HL-60 (cell line): ENCODE results near the gene ISG20.

Experiments
- DNase-seq, 2 experiments: peaks; one replicate each; pipeline ENCODE4 v3.0.0-alpha.2; 2010 to 2020; ENCODE audit warnings: low read depth in 1 of 2, low spot score in 1 of 2
- H3K27ac ChIP-seq: fragments of 250-450 bp; sonication (Bioruptor Pico); replicated peaks from 2 replicates; pipeline ENCODE4 v1.5.1; 2020; ENCODE audit warnings: mild to moderate bottlenecking, moderate library complexity
- H3K27me3 ChIP-seq: fragments of 250-450 bp; sonication (Bioruptor Pico); 2 replicates; pipeline ENCODE4 v1.5.1; 2021; ENCODE audit warnings: mild to moderate bottlenecking, moderate library complexity; ENCODE audit not compliant: insufficient read depth, poor library complexity, severe bottlenecking
- H3K4me3 ChIP-seq: replicated peaks from 2 replicates; pipeline ENCODE4 v1.5.1; 2011; ENCODE audit warnings: mild to moderate bottlenecking, control low read depth, low read length; ENCODE audit not compliant: insufficient read depth
- GABPA ChIP-seq: IDR thresholded peaks from 2 replicates; pipeline ENCODE4 v1.6.1; 2012; ENCODE audit warnings: low read depth
- POLR2AphosphoS5 ChIP-seq: IDR thresholded peaks from 2 replicates; pipeline ENCODE4 v1.6.1; 2012; ENCODE audit warnings: low read depth
- SPI1 ChIP-seq: IDR thresholded peaks from 2 replicates; pipeline ENCODE4 v1.6.1; 2012; ENCODE audit warnings: low read depth, mild to moderate bottlenecking, borderline replicate concordance
- TF ChIP-seq, protein P1 (sequence below): IDR thresholded peaks from one replicate; pipeline ENCODE4 v1.5.1; 2011; ENCODE audit warnings: low read length, control low read depth, inconsistent platforms; ENCODE audit not compliant: insufficient read depth
- TF ChIP-seq, protein P2 (sequence below): IDR thresholded peaks from 2 replicates; pipeline ENCODE4 v1.6.1; 2012; ENCODE audit warnings: low read depth; ENCODE audit not compliant: insufficient replicate concordance

Gene ISG20

DNA sequence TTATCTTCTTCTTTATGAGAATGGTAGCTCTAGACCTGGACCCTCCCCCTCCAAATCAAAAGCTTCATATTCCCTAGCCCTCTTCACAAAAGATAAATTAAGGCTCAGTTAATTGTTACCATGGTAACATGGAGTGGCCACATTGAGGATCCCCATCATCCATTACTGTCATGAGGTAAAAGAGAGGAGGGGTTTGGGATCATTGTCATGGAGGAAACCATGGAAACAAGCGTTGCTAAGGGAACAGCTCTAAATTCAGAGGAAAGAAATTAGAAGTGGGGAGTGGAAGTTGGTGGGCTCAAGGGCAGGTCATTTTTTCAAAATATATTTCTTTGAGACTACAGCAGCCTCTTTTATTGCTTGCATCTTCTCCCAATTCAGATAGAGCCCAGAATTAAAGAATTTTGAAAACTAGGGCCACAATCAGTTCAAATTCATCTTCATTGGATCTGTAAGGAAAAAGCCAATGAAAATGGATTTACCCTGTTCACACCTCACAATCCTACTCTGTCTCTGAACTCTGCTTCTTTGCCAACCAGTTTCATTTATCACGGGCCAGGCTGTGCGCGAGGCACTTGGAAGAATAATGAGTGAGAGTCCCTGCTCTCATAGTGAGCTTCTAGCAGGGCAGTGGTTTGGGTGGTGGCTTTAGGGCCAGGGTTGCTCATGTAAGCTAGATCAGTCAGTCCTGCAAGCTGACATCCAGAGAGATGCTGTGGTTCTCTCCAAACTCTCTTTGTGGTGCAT, 29.3 kb upstream of the ISG20 start:
- DNase-seq = no peak
- H3K27me3 ChIP-seq = peaks cover 34% of the 10 kb centered on the region
- TF ChIP-seq GABPA (no peak), POLR2AphosphoS5 (no peak), SPI1 (no peak)
- TF ChIP-seq, protein P1, sequence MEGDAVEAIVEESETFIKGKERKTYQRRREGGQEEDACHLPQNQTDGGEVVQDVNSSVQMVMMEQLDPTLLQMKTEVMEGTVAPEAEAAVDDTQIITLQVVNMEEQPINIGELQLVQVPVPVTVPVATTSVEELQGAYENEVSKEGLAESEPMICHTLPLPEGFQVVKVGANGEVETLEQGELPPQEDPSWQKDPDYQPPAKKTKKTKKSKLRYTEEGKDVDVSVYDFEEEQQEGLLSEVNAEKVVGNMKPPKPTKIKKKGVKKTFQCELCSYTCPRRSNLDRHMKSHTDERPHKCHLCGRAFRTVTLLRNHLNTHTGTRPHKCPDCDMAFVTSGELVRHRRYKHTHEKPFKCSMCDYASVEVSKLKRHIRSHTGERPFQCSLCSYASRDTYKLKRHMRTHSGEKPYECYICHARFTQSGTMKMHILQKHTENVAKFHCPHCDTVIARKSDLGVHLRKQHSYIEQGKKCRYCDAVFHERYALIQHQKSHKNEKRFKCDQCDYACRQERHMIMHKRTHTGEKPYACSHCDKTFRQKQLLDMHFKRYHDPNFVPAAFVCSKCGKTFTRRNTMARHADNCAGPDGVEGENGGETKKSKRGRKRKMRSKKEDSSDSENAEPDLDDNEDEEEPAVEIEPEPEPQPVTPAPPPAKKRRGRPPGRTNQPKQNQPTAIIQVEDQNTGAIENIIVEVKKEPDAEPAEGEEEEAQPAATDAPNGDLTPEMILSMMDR = no peak
- TF ChIP-seq, protein P2, sequence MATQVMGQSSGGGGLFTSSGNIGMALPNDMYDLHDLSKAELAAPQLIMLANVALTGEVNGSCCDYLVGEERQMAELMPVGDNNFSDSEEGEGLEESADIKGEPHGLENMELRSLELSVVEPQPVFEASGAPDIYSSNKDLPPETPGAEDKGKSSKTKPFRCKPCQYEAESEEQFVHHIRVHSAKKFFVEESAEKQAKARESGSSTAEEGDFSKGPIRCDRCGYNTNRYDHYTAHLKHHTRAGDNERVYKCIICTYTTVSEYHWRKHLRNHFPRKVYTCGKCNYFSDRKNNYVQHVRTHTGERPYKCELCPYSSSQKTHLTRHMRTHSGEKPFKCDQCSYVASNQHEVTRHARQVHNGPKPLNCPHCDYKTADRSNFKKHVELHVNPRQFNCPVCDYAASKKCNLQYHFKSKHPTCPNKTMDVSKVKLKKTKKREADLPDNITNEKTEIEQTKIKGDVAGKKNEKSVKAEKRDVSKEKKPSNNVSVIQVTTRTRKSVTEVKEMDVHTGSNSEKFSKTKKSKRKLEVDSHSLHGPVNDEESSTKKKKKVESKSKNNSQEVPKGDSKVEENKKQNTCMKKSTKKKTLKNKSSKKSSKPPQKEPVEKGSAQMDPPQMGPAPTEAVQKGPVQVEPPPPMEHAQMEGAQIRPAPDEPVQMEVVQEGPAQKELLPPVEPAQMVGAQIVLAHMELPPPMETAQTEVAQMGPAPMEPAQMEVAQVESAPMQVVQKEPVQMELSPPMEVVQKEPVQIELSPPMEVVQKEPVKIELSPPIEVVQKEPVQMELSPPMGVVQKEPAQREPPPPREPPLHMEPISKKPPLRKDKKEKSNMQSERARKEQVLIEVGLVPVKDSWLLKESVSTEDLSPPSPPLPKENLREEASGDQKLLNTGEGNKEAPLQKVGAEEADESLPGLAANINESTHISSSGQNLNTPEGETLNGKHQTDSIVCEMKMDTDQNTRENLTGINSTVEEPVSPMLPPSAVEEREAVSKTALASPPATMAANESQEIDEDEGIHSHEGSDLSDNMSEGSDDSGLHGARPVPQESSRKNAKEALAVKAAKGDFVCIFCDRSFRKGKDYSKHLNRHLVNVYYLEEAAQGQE = no peak
- no peak overlapping the region for H3K4me3 ChIP-seq
- no peak overlapping the region for H3K27ac ChIP-seq

DNA sequence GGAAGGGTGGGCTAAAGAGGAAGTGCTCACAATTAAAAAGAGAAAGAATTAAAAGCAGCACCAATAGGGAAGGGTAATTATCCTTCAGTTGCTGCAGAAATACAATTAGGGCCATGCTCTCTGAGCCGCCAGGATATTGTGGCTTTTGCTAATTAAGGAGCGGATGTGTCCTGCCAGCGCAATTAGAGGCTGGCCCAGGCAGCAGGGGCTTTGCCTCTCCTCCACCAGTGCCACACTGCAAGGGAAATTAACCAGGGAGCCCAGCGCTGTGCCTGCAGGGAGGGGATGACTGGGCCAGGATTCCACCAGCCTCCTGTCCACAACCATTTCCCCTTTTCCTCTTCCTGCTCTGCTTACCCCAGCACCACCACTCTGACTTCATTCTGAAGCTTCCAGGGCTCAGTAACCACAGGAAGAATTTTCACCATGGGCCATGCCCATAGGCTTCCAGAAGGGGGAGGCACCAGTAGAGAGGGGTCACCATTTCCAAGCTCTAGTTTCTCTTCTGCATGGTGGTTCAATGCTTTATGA, 28.1 kb upstream of the ISG20 start:
- Histone ChIP-seq H3K27me3 (peaks cover 21% of the 10 kb centered on the region), H3K4me3 (no peak overlapping the region), H3K27ac (no peak overlapping the region)
- TF ChIP-seq GABPA (no peak), POLR2AphosphoS5 (no peak), SPI1 (peak; percentile 65)
- TF ChIP-seq, protein P1 = no peak
- TF ChIP-seq, protein P2 = no peak
- peak in 1 of 2 experiments; percentile 24 for DNase-seq

DNA sequence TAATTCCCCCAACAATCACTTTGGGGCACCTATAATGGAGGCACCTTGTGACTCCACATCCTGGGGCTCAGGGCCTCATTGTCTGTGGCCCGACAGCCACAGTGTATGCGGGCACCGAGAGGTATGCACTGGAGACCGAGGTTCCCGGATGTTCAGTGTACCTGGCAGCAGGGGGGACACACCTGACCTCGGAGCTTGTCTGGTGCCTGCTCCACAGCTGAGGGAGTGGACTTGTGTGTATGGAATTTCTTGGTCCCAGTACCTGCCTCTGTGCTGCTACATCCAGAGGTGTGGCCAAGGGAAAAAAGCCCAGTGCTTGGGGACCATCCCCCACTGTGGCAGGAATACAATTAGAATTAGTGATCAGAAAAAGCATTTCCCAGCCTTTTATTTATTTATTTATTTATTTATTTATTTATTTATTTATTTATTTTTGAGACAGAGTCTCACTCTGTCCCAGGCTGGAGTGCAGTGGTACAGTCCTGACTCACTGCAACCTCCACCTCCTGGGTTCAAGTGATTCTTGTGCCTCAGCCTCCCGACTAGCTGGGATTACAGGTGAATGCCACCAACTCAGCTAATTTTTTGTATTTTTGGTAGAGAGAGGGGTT, 26.5 kb upstream of the ISG20 start:
- Histone ChIP-seq H3K27ac (no peak overlapping the region), H3K27me3 (peaks cover 8% of the 10 kb centered on the region), H3K4me3 (no peak overlapping the region)

More for the DNA sequence above, 26.5 kb upstream of the ISG20 start:
- no peak for DNase-seq
- TF ChIP-seq SPI1 = no peak
- TF ChIP-seq, protein P2 = no peak
- no peak for TF ChIP-seq POLR2AphosphoS5
- TF ChIP-seq, protein P1 = no peak
- TF ChIP-seq GABPA = no peak
